D341Med (cell line): Measurements from ENCODE around the gene STXBP6.

ENCODE experiments used
- DNase-seq: peaks from one replicate; pipeline ENCODE4 v3.0.0; 2012; ENCODE audit warnings: low spot score

The STXBP6 gene

GRCh38 chr14:24887623-24888304 lies 162.2 kb downstream of the STXBP6 start:
- no peak for DNase-seq

- DNase-seq, result no peak
These were observed 164.5 kb downstream of the STXBP6 start for GRCh38 chr14:24885410-24885913.

DNA sequence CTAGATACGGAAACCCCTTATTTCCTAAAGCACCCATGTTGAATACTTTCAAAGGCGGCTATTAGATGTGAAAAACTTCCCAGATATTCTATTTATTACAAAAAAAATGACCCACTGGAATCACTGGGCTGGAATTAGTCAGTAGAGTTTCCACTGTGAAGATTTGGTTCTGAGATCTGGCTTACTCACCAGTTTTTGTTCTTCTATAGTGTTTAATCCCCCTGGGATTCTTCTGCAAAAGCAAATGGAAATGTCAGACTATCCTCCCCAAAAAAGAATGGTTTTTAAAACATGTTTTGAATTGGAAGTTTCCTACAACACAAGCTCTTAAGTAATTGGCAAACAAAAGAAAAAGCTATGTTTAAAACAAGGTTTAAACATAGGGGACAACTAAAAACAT lies 166.4 kb downstream of the STXBP6 start:
- no peak for DNase-seq

- no peak for DNase-seq
These were observed 168.6 kb downstream of the STXBP6 start for GRCh38 chr14:24881116-24881893.

DNA sequence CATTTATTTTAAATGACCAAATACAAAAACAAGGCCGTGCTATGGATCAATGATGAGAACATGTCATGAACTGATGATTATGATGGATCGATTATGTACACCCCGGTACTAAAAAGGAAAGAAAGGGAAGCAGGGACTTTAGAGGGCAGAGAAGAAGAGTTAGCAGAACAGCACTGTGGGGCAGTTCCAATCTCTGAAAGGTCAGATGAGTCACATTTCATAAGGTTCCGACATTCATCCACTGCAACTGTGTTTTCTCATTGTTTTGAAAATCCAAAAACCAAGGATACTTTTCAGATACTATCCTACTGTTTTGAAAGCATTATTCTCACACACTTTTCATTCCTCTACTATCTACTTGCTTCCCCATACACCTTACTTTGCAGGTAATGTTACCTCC lies 169.3 kb downstream of the STXBP6 start:
- DNase-seq, result no peak

- no peak for DNase-seq
These were observed 170.1 kb downstream of the STXBP6 start for GRCh38 chr14:24879661-24880386.

GRCh38 chr14:24876996-24877395 lies 173.0 kb downstream of the STXBP6 start:
- DNase-seq, result no peak

DNA sequence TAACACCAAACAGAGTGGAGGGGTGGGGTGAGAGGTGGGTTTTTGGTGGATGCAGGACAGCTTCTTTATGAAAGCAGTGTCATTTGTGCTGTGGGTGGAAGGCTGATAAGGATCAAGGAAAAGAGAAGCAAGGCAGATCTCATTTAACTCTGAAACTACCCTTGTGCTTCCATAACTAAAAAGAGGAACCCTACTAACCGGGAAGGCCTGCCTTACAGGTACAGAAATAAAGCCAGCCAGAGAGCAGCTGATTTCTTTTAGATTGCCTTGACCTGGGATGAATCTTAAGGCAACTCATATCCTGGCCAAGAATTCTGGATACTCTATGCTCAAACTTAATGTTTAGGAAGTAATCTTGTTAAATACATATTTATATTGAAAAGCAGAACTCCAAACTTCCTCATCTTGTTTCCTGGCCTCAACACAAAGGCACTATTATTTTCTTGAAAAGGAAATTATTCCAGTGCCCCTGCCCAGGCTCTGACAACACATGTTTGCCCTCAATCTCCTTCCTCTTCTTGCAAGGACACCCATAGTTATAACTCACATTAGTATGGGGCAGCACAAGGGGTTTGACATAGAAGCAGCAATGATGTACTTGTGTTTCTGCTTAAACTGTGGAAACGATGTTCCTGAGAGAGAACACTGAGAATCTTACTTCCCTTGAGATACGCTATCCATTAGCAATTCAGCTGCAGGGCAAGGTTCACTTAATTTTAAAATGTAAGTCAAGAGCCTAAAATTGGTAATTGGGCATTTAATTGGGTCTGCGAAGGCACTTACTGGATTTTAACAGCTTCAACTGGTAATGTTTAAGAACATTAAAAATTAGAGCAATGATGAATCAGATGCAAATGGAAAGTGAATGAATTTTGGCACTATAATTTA lies 173.7 kb downstream of the STXBP6 start:
- DNase-seq, result no peak

DNA sequence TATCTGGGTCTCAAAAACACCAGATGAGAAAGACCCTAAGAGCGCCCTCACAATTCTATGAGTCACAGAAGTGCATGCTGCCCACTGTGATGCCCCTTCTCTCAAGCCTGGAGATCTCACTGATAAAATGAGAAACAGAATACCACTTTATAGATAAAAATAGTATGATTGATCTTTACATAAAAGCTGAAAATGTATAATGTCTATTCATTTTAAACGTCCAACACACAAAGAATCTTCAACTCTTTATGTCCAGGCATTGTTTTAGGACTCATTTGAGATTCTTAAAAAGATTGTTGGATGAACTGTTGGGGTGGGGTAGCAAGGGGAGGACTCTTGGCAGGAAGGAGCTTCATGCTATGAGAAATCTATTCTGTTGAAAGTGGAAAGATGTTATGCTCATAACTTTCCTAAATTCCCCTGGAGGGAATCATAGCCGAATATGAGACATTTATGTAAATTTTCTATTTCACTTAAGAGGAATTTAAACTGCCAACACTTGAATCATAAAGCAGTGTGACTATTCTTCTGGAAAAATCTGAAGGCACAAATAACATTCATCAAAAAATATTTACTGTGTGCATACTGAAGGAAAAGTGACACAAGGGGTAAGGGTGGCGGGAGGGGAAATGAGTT lies 174.6 kb downstream of the STXBP6 start:
- DNase-seq, result no peak

- no peak for DNase-seq
These were observed 175.3 kb downstream of the STXBP6 start for GRCh38 chr14:24874514-24875202.

DNA sequence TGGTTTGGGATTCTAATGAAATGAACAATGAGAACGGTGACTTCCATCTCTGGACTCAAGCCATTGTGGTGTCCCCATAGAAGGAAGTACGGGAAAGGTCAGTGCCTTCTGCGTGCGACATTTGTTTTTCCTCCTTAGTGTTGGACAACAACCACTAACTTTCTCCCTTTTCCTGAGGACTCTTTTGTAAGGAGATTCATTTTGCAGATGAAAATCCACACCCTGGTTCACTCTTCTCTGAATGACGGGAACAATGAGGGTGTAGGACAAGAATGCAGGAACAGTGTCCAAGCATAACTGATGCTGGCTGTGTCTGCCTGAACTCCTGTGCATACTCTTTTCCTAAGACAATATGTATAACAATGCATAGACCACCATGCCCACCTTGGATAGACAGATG lies 176.4 kb downstream of the STXBP6 start:
- DNase-seq, result no peak

DNA sequence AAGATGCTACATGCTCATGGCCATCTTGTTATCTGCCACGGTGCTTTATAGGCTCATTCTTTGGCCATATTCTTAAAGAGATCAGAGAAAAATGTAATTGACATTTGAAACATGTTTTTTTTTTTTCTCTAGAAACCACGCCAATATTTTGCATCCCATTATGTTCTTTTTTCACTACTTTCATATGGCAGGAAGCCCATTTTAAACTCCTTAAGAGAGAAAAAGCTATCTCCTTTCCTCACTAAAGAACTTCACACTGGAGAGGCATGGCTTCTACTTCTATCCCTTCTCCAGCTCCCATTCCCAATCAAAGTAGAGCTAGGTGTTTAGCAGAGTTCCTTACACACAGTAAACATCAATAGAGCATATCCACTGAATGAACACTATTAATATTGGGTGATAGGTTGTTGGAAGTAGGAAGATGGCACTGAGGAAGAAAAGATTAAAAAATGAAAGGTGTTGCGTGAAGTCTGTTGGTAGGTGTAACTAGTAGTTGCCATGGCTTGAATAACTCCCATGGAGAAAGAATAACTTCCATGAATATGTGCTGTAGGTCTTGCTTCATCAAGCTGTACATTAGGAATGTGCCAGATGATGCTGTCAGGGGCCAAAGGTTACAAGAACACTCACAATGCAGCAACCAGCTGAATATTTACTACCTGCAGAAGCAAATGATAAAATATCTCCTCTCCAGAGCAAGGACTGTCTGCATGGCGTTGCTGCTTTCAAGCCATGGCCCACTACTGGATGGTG lies 178.8 kb downstream of the STXBP6 start:
- no peak for DNase-seq

DNA sequence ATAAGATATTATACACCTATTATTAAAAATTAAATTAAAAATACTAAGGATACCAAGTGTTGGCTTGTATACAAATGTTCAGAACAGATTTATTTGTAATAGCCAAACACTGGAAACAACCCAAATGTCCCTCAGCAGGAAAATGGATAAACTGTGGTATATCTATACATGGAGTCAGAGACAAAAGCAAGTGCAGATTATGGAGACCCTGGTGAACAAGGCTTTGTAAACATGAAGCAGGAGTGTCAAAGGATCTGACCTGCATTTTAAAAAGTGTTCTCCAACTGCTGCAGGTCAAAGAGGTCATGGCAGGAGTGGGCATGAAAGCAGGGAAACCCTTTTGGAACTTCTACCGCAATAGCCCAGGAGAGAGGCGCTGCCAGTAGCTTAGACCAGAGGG lies 181.6 kb downstream of the STXBP6 start:
- DNase-seq, result no peak

DNA sequence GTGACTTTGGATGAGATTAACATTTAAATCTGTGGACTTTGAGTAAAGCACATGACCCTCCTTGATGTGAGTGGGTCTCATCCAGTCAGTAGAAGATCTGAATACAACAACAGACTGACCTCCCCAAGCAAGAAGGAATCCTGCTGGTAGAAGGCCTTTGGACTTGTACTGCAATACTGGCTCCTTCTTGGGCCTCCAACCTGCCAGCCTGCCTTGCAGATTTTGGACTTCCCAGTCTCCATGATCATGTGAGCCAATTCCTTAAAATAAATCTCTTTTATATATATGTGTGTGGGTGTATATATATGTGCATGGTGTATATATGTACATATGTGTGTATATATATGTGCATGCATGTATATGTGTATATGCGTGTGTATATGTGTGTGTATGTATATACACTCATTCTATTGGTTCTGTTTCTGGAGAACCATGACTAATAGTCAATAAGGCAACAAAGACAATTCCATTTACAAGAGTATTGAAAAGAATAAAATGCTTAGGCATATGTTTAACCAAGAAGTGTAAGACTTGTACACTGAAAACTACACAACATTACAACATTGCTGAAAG lies 183.8 kb downstream of the STXBP6 start:
- no peak for DNase-seq

- DNase-seq, result no peak
These were observed 185.8 kb downstream of the STXBP6 start for GRCh38 chr14:24863968-24864684.

DNA sequence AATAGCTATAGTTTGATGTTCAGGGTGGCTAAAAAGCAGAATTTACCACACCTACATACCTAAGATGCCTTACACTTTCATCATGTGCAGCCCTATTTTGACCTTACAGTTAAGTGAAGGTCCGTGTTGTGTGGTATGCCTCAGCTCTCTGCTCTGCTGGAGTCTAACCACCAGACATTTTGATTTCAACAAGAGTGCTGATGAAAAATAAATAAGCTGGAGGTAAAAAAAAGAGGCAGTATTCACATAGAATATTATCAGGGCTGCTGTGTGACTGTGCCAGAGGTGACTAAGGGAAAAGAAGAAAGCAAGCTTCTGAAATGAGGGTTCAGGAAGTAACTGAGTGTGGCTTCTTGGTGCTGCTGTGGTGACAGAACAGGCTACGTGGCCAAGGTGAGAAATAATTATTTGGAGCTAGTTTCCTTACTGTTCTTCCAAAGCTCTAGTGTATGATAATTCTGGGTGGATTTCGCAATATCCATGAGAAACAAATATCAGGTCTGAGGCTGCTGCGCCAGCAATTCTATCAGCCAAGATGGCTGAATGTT lies 188.8 kb downstream of the STXBP6 start:
- DNase-seq, result no peak

DNA sequence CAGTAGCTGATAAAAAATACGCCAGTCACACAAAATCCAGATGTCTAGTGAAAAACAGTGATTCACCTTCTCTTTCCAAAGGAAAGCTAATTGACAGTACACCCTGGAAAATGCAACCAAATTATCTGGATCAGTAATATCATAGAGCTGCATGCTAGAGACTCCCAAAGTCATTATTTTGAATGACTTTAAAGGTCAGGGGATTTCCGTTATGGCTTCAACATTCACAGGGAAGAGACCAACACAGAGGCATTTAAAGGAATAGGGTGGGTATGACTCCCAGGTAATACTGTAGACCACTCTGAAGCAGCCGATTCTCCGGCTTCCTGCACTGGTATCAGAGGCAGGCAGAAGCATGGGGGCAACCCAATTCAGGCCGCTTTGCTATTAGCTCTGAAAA lies 190.4 kb downstream of the STXBP6 start:
- DNase-seq, result no peak

DNA sequence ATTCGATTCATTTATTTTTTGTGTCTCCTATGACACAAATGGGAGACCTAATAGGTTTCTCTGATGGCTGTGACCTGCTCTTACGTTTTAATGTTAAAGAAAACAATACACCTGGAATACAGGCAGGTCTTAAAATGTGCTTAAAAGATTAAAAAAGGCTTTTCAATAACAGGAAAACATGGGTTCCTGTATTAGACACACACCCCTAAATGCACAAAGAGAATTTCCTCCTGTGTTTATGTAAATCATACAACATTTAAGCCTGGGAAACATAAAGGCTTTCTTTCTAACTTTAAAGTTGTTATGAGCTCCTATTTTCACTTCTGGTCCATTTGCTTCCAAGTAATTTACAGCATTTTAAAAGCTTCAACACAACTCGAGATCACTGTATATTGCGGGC lies 191.3 kb downstream of the STXBP6 start:
- no peak for DNase-seq

GRCh38 chr14:24858052-24858451 lies 191.9 kb downstream of the STXBP6 start:
- DNase-seq, result no peak
